Smooth muscle cell (in vitro differentiated cells): ENCODE data around the gene GUCA2B. TPM values are rescaled to one million over a fixed set of nuclear protein-coding genes. Genes with fewer than 3 reads are reported as not detected.

Source experiments
- DNase-seq: peaks from one replicate; lab custom pipeline; 2025; ENCODE audit not compliant: unreplicated experiment; lab: John Stamatoyannopoulos, UW
- H2AFZ ChIP-seq: fragments of 200-600 bp; sonication (generic); 2 replicates; pipeline ENCODE4 v1.6.0; 2016; ENCODE audit warnings: antibody characterized with exemption, low read depth, mild to moderate bottlenecking
- H3F3A ChIP-seq: fragments of 200-600 bp; sonication (generic); 2 replicates; pipeline ENCODE4 v1.6.0; 2017; ENCODE audit warnings: antibody characterized with exemption, low read depth
- H3K27ac ChIP-seq: fragments of 200-600 bp; sonication (generic); 2 replicates; pipeline ENCODE4 v1.5.1; 2016; ENCODE audit warnings: low read depth, mild to moderate bottlenecking
- H3K27me3 ChIP-seq: fragments of 200-600 bp; sonication (generic); 2 replicates; pipeline ENCODE4 v1.6.1; 2016; ENCODE audit warnings: low read depth, mild to moderate bottlenecking
- H3K36me3 ChIP-seq: fragments of 200-600 bp; sonication (generic); 2 replicates; pipeline ENCODE4 v1.5.1; 2016; ENCODE audit warnings: low read depth
- H3K4me1 ChIP-seq: fragments of 200-600 bp; sonication (generic); 2 replicates; pipeline ENCODE4 v1.5.1; 2016; ENCODE audit warnings: low read depth
- H3K4me2 ChIP-seq: fragments of 200-600 bp; sonication (generic); 2 replicates; pipeline ENCODE4 v1.6.0; 2016; ENCODE audit warnings: mild to moderate bottlenecking
- H3K4me3 ChIP-seq: fragments of 200-600 bp; sonication (generic); 2 replicates; pipeline ENCODE4 v1.5.1; 2016; ENCODE audit warnings: mild to moderate bottlenecking
- H3K79me2 ChIP-seq: fragments of 200-600 bp; sonication (generic); 2 replicates; pipeline ENCODE4 v1.6.0; 2016; ENCODE audit warnings: low read depth, mild to moderate bottlenecking
- H3K9ac ChIP-seq: fragments of 200-600 bp; sonication (generic); 2 replicates; pipeline ENCODE4 v1.6.0; 2016; ENCODE audit warnings: low read depth
- H3K9me3 ChIP-seq: fragments of 200-600 bp; sonication (generic); replicated peaks from 2 replicates; pipeline ENCODE4 v1.5.1; 2016; ENCODE audit warnings: low read depth
- H4K20me1 ChIP-seq: fragments of 200-600 bp; sonication (generic); 2 replicates; pipeline ENCODE4 v1.6.0; 2016; ENCODE audit warnings: low read depth
- WGBS: methylation state at CpG from one replicate; pipeline ENCODE4 v1.1.7; 2016; ENCODE audit warnings: low lambda C conversion rate; 5-methylcytosine and 5-hydroxymethylcytosine counted together
- polyA plus RNA-seq: library from polyadenylated mRNA; unstranded; fragments of >200 nt; fragmentation: Nextera tagmentation; extraction: Ambion mirVana; gene quantifications from 2 replicates; pipeline ENCODE4 v1.2.1, GENCODE V29; 2016
- total RNA-seq: library from RNA; depleted of rRNA; stranded (reverse); fragments of >200 nt; gene quantifications from 2 replicates; pipeline ENCODE4 v1.2.3, GENCODE V29; 2014
- TF ChIP-seq, protein P1 (sequence below): fragments of 200-600 bp; sonication (generic); IDR thresholded peaks from 2 replicates; pipeline ENCODE4 v1.5.1; 2017; ENCODE audit warnings: borderline replicate concordance, mild to moderate bottlenecking, antibody characterized with exemption; ENCODE audit not compliant: insufficient read depth, poor library complexity, severe bottlenecking

The GUCA2B gene
- total and polyA plus RNA-seq, 2 experiments from 2014 or later, result not detected

DNA sequence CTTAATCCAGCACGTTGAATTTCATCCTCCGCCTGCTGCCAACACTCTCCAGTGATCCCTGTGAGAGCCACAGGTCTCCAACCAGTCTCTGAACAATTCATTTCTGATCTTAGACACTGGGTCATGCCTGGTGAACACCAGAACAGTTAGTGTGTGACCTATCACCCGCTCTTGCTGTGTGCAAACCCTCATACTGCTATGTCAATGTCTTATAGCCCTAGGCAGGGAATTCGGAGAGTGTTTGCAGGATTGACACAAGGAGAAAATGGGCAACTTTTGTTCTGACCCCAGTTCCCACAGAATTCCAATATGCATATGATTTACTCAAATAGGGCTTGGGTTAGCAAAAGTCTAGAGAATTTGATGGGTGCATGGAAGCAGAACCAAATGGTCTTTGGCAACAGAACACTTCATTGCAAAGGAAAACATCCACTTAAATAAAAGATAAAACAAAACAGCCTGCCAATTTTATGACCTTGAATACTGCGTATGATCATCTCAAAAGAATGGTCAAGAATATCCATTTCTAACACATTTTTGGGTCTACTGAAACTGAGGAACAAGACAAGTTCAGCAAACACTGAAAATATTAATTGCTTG is 23.0 kb upstream of the GUCA2B start:
- Histone ChIP-seq H3K4me1 (no peaks in the 10 kb centered on the region), H3K4me3 (no peak overlapping the region), H3K27ac (no peak overlapping the region), H2AFZ (no peak overlapping the region), H3K27me3 (peaks cover 30% of the 10 kb centered on the region), H3K9ac (no peak overlapping the region), H3K9me3 (no peaks in the 10 kb centered on the region), H3K36me3 (no peaks in the 10 kb centered on the region), H3K4me2 (no peak overlapping the region), H3F3A (peaks cover 8% of the 10 kb centered on the region), H3K79me2 (no peaks in the 10 kb centered on the region), H4K20me1 (no peaks in the 10 kb centered on the region)
- TF ChIP-seq, protein P1, sequence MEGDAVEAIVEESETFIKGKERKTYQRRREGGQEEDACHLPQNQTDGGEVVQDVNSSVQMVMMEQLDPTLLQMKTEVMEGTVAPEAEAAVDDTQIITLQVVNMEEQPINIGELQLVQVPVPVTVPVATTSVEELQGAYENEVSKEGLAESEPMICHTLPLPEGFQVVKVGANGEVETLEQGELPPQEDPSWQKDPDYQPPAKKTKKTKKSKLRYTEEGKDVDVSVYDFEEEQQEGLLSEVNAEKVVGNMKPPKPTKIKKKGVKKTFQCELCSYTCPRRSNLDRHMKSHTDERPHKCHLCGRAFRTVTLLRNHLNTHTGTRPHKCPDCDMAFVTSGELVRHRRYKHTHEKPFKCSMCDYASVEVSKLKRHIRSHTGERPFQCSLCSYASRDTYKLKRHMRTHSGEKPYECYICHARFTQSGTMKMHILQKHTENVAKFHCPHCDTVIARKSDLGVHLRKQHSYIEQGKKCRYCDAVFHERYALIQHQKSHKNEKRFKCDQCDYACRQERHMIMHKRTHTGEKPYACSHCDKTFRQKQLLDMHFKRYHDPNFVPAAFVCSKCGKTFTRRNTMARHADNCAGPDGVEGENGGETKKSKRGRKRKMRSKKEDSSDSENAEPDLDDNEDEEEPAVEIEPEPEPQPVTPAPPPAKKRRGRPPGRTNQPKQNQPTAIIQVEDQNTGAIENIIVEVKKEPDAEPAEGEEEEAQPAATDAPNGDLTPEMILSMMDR, result no peak
- no peak for DNase-seq
- WGBS, result 92% methylated on average over 5 of the region's 5 CpGs

DNA sequence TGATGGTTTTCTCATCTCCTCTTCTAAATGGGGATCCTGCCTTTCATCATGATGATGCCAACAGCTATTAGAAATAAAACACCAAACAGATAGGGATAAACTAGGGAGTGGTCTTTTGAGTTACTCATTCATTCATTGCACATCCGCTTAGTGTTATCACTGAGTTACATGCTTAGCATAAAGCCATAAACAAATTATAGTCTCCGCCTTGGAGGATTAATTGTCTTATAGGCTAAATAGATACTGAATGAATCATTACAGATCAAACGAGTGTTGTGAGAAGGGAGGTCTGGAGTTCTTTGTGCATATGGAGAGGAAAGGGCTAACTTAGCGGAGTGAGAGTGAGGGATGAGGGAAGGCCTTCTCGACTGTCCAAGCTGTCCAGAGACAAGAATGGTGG is 19.8 kb upstream of the GUCA2B start:
- Histone ChIP-seq H3K4me2 (no peak overlapping the region), H3K4me3 (no peak overlapping the region), H3K79me2 (no peaks in the 10 kb centered on the region), H2AFZ (no peak overlapping the region), H3K27ac (peak overlapping the region; percentile 74), H3F3A (peaks cover 8% of the 10 kb centered on the region), H3K9ac (no peak overlapping the region), H3K36me3 (no peaks in the 10 kb centered on the region), H4K20me1 (no peaks in the 10 kb centered on the region), H3K9me3 (no peaks in the 10 kb centered on the region), H3K4me1 (no peaks in the 10 kb centered on the region), H3K27me3 (peaks cover 4% of the 10 kb centered on the region)
- TF ChIP-seq, protein P1, result no peak
- 41% methylated on average over 5 of the region's 5 CpGs for WGBS
- no peak for DNase-seq

DNA sequence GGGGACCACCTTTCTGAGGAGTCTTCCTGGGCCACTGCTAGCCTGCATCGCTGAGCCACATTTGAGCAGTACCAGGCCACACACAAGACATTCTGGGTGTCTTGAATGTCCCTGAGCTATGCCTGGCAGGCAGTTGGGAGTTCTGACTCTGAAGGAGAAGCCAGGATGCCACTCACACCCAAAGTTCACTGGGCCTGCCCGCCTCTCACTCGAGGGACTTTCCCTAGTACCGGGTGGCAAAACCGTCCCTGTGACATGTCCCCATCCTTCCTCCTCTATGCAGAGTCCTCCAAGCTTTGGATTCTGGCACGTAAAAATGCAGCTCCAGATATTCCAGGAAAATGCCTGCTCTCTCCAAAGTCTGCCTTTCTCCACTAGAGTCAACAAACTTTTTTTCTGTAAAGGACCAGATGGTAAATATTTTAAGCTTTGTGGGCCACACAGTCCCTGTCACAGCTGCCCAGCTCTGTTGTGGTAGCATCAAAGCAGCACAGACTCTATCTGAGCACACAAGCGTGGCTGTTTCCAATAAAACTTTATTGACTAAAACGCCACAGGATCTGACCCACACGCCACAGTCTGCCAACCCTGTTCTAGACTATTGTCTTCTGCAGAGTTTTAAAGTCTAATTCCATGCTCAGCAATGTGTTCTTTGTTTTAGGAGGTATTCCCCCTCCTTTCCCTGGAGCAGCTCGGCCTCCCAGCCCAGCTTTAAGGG is 19.2 kb upstream of the GUCA2B start:
- no peak overlapping the region for H3K9ac ChIP-seq
- peak overlapping the region; percentile 74 for H3K27ac ChIP-seq
- 68% methylated on average over 10 of the region's 10 CpGs for WGBS
- no peaks in the 10 kb centered on the region for H3K4me1 ChIP-seq
- H3K36me3 ChIP-seq, result no peaks in the 10 kb centered on the region
- DNase-seq, result no peak
- no peaks in the 10 kb centered on the region for H3K9me3 ChIP-seq
- no peaks in the 10 kb centered on the region for H3K27me3 ChIP-seq
- H4K20me1 ChIP-seq, result no peaks in the 10 kb centered on the region
- TF ChIP-seq, protein P1, result no peak
- peaks cover 8% of the 10 kb centered on the region for H3F3A ChIP-seq
- no peak overlapping the region for H3K4me2 ChIP-seq
- no peak overlapping the region for H2AFZ ChIP-seq
- H3K79me2 ChIP-seq, result no peaks in the 10 kb centered on the region
- no peak overlapping the region for H3K4me3 ChIP-seq
